ENCODE measurements around the gene SLC25A46.
"Not testable (repeated sequence)": the region's sequence is repeated elsewhere in the genome, so short reads cannot be mapped to it uniquely, and the experiment has no call there.

Gene SLC25A46

GRCh38 chr5:110757118-110757729 lies 18.4 kb downstream of the SLC25A46 start:
- DNase-seq, result peak; percentile 36

GRCh38 chr5:110760158-110760557 lies 21.4 kb downstream of the SLC25A46 start:
- DNase-seq, result no peak

GRCh38 chr5:110768138-110768860 lies 29.5 kb downstream of the SLC25A46 start:
- no peak for DNase-seq

DNA sequence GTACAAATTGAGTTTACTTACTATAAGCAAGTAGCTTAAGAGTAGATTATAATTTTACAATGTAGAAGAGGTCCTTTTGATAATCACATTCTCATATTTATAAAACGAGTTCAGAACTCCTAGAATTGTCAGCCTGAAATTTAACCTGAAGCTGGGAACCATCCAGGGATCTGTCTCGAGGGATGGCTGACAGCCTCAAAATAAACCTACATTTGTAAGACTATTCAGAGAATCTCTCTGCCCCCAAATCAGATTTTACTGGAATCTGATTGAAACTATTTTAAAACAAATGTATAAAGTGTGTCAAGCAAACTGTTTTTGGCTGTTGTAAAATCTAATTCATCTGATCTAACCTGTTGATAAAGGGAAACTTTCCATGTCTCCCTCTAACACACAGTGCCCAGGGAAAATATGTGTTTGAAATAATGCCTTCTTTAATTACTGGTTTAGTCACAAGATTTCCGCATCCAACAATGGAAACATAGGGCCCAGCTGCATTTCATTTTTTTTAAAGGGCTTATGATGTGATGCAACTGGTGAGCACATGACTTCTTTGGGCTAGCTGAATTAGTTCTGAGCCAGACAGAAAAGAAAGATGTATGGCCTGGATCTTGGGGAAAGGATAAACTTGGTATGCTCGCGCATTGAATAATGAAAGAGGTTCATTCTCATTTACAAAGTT lies 30.3 kb downstream of the SLC25A46 start:
- no peak for DNase-seq

GRCh38 chr5:110770286-110770685 lies 31.5 kb downstream of the SLC25A46 start:
- no peak for DNase-seq

DNA sequence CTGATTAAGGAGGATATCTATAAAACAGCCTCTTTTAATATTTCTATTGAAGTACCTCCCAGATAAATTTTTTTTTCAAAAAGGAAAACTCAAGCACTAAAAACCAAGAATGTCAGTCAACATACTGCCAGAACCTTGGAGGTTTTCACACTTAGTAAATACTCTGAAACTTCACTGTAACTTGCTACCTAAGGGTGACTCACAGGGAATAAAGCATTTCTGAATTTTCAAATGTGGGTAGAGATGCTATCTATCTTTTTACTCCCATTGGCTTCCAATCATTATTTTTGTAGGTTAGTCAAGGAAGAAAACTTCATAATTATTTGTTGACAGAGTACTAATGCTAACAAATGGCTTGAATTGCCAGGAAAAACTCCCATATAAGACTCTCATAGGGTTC lies 46.1 kb downstream of the SLC25A46 start:
- no peak for DNase-seq

GRCh38 chr5:110785356-110785755 lies 46.5 kb downstream of the SLC25A46 start:
- no peak for DNase-seq

DNA sequence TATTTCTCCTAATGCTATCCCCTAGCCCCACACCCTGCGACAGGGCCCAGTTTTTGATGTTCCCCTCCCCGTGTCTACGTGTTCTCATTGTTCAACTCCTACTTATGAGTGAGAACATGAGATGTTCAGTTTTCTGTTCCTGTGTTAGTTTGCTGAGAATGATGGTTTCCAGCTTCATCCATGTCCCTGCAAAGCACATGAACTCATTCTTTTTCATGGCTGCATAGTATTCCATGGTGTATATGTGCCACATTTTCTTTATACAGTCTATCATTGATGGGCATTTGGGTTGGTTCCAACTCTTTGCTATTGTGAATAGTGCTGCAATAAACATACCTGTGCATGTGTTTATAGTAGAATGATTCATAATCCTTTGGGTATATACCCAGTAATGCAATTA lies 49.2 kb downstream of the SLC25A46 start:
- DNase-seq, result not testable (repeated sequence)

DNA sequence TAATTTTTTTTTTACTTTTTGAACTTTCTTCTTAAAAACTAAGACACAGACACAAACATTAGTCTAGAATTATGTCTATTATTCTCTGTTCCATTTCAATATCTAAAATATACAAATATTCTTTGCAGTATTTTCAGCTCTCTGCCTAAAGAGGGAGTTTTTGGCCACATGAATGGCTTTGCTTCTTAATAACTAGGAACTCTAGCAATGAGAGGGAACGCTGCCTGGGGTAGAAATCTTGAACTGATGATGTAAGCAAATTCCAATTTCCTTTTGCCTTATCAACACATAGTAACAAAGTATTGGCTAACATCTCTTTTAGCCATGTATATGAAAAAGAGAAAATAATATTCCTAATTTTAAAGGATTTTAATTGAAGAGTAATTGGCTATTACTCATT lies 51.9 kb downstream of the SLC25A46 start:
- DNase-seq, result no peak

DNA sequence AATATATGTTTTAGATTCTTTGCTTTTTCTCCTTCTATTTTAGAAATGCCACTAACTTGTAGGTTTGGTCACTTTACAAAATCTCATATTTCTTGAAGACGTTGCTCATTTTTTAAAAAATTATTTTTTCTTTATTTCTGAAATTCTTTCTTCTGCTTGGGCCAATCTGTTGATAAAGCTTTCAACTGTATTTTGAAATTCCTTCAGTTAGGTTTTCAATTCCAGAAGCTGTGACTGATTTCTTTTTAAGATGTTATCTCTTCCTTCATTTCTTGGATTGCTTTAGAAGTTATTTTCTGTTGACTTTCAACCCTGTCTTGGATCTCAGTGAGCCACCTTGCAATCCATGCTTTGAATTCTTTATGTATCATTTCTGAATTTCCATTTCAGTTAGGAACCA lies 64.2 kb downstream of the SLC25A46 start:
- DNase-seq, result no peak

- DNase-seq, result no peak
Measured at GRCh38 chr5:110803467-110804326, 64.9 kb downstream of the SLC25A46 start.

- no peak for DNase-seq
Measured at GRCh38 chr5:110807169-110807568, 68.4 kb downstream of the SLC25A46 start.

- no peak for DNase-seq
Measured at GRCh38 chr5:110809006-110809405, 70.2 kb downstream of the SLC25A46 start.

Data from stimulated activated CD4-positive, alpha-beta T cell treated with anti-CD3 and anti-CD28 coated beads, Interleukin-4, amount 100 ng/mL, for 24 hours (primary cell).